Endothelial cell of hepatic sinusoid (primary cell): ENCODE results near the gene RAB5IF.
"Not testable (repeated sequence)": the region's sequence is repeated elsewhere in the genome, so short reads cannot be mapped to it uniquely, and the experiment has no call there.

Experiments used
- in situ Hi-C: cut with HindIII; loops from 2 replicates; pipeline ENCODE4 v1.10.0; 2017; ENCODE audit warnings: low sequenced_read_pairs

Gene RAB5IF

DNA sequence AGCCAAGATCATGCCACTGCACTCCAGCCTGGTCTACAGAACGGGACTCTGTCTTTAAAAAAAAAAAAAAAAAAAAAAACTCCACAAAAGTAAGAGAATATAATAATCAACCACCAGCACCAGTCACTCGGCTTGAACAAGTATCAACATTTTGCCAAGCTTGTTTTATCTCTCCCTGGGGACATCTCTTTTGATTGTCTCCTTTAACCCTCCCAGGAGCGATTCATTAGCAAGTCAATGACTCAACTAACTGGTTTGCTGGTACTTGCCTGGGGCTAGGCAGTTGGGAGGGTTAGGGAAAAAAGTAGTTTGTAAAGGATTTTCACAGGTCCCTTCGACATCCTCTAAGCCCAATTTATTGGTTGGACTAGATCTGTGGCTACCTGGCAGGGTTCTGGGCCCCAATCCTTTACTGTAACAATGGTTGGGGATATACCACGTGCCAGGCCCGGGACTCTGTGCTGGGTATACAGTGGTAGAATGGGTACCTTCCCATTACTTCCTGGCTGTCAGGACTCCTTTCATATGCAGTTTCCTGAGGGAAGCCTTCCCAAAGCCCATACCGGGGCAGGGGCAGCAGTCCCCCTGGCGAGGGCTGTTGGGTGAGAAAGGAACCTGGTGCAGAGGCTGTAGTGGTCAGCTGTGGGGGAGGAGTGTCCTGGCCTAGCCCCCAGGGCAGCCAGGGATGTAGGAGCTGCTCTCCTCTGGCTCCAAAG, 20.0 kb upstream of the RAB5IF start:
- in situ Hi-C loops, result loop anchor here (5.0 kb wide), 1 partner anchor 33 kb away; no protein-coding TSS in a partner anchor

DNA sequence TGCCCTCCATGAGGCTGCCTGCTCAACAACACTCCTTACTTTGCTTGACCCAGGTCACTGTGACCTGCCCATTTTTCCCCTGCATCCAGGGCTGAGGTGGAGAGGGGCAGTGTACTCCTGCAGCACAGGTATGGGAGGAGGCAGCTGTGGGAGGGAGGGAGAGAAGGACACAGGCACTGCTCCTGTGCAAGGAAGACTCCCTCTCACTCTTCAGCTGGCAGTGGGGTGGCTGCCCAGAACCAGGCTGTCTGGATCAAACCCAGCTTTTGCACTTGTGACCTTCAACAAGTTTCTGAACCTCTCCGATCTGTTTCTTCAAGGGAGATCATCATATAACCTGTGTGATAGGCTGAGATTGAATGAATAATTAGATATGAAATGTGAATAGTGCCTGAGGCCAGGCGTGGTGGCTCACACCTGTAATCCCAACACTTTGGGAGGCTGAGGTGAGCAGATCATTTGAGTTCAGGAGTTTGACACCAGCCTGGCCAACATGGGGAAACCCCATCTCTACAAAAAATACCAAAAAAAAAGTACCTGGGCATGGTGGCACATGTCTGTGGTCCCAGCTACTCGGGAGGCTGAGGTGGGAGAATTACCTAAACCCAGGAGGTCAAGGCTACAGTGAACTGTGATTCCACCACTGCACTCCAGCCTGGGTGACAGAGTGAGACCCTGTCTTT, 18.1 kb upstream of the RAB5IF start:
- in situ Hi-C loops, result loop anchor here (5.0 kb wide), 1 partner anchor 35 kb away; no protein-coding TSS in a partner anchor

DNA sequence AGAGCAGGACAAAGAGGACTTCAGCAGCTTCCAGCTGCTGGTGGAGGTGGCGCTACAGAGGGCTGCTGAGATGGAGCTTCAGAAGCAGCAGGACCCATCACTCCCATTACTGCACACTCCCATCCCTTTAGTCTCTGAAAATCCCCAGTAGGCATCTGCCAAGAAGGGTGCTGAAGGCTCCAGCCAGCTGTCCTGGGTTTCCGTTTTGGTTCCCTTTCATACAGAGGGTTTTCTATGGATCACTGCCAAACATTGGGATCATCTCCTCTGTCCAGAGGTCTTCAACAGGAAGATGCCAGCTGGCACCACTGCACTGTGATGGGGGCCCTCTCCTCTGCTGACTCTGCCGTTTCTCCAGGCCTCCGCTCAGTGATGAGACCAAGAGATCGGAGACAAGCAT, 14.3 kb upstream of the RAB5IF start:
- in situ Hi-C loops, result no loop called here

DNA sequence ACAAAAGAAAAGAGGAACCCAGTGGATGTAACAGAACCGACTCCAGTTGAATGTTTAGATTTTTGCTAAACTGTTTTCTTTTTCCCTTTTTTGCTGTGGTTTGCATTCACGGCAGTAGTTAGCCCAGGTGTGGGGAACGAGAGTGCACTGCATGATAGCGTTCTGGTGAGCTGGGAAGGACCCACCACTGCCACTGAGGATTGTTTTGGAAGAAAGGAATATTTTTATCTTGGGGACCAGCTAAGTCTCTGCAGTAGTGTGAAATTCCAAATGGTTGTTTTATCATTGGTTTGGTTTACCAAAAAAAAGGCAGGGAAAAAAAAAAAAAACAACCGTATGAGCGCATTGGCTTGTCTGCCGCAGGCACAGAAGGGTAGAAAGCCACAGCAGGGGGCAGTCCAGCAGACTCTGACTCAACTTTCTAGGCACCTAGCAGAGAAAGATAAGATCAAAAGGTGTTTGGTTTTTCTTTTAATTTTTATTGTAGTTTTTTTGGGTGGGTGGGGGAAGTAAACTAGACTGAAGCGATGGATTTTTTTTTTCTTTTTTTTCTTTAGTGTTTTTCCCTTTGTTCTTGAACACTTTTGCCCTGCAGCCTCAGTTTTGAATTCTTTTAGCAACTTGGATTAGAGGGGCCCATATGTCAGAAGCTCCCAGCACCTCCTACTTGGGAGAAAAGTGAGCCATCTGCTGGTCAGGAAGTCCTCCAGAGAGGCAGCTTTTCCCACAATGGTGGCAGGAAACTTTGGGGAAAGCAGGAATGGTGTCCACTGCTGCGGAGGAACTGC, 13.5 kb upstream of the RAB5IF start:
- in situ Hi-C loops, result no loop called here

DNA sequence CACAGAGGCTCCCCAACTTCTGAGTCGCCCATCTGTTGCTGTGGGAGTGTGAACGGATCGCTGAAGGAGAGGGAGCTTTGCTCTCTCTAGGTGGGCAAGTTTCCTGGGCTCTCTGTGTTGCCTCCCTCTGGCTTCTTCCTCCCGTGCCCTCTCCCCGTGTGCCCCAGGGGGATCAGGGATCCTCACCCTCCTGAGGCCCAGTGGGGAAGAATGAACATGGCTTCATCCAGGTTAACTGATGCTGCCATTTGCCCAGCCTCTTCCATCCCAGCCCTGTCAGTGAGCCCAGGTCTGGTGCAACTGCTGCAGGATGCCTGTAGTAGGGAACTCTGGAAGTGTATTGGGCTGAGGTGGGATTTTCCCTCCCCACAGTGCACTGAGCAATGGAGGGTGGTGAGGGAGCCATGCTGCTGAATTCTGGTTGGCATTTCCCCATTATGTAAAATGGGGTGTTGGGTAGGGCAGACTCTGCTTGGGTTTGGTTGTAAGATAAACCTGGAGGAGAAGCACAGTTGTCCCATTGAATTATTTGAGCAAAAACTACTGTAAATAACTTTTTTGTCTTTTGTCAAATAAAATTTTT, 12.1 kb upstream of the RAB5IF start:
- in situ Hi-C loops, result no loop called here

DNA sequence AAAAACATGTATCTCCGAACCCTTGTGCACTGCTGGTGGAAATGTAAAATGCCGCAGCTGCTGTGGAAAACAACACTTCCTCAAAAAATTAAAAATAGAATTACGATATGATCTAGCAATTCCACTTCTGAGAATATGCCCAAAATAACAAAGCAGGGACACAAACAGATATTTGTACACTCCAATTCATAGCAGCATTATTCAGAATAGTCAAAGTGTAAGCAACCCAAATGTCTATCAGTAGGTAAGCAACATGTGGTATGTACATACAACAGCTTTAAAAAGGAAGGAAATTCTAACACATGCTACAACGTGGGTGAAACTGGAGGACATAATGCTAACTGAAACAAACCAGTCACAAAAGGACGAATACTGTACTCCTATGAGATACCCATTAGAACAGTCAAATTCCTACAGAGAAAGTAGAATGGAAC, 5.7 kb upstream of the RAB5IF start:
- in situ Hi-C loops, result loop anchor here (5.0 kb wide), 1 partner anchor 42 kb away; no protein-coding TSS in a partner anchor

DNA sequence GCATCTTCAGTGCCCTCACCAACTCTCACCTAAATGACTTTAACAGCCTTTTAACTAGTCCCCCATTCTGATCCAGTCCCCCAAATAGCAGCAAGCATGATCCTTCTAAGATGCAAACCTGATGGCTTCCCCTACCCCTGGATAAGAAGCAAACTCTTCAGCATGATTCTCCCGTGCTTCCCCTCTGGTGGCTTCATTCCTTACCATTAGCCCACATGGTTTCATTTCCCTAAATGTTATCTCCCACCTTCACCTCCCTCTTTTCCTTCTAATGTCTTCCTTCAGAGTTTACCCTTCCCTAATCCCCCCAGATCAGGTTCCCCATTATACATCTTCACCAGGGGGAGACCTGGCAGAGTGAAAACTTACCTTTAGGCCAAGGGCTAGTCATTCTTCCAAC, 4.0 kb upstream of the RAB5IF start:
- in situ Hi-C loops, result loop anchor here (5.0 kb wide), 1 partner anchor 41 kb away; no protein-coding TSS in a partner anchor

DNA sequence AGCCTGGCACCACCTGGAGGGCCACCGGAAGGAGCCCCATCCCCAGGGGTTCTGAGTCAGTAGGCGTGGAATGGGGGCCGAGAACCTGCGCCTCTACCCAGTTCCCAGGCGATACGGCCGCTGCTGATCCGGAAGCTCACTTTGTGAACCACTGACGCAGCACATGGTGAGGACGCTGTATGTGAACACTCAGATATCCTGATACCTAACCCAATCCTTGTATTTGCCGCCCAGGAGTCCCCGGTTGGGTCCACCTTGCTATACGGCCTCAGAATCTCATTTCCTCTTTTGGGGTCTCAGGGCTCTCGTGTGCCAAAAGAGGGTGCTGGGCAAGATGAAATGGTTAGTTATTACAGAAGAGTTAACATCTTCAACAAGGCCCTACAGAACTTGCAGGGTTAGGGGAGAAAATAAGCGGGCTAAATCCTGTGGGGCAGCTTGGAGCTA, 604 bp upstream of the RAB5IF start:
- in situ Hi-C loops, result loop anchor here (5.0 kb wide), 1 partner anchor 37 kb away; no protein-coding TSS in a partner anchor

DNA sequence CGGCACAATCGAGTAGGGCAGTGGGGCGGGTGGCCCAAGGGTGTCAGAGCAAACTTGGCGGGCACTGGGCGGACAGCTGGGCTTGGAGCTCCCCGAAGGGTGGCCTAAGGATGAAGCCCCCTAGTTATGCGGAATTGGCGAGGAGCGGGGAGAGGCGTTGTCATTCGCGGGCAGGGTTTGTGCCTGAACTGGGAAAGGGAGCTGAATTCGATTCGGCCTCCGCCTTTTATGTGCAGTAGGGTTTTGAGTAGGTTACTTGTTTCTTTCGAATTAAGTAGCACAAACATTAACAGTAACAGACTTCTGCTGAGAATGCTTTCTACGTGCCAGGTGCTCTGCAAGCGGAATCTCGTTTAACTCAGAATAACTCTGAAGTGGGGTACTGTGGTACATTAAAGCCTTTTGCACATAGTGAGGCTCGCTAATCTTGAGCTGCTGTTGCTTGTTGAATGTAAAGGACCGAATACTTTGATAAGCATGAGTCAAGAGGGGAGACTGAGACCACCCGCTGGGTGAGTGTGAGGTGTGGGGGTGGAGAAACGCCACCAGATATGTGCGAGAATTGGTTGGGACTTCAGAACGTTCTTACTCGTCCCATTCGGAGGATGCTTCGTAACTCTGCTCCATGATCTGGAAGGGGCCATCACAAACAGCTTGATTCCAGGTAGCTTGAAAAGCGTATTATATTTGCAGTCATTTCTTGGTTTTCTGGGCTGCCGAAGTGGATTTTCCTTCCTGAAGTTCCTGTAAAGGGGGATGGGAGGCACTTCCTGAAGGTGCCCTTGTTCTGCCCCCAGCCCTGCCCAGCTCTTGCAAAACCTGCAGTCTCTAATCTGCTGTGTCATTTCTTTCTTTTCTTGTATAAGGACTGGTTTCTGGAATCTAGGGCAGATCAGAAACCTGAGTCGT, 833 bp downstream of the RAB5IF start:
- in situ Hi-C loops, result no loop called here

DNA sequence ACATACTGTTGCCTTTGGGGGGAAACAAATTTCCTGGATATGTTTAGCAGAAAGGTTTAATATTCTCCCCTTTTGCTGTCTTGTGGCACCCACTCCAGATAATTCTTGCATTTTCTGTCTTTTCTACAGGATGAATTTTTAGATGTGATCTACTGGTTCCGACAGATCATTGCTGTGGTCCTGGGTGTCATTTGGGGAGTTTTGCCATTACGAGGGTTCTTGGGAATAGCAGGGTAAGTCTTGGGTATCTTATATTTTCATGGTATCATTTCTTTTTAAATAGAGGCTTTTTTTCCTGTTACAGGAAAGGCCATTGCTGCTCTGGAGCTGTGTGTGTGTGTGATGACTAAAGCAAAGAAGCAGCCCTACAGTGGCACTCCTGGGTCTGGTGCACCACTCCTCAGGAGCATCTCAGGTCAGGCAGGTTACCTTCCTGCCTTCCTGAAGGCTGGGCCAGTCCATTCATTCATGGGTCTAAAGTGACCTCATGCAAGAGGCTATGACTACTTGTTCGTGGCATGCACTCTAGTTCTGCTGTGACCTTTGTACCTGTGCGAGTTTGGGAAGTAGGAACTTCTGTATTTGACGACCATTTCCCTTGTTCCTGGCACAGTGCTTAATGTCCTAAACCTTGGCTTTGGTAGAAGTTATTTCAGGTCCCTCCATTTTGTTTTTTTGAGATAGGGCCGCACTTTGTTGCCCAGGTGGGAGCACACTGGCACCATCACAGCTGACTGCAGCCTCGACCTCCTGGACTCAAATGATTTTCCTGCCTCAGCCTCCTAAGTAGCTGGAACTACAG, 2.2 kb downstream of the RAB5IF start:
- in situ Hi-C loops, result no loop called here

DNA sequence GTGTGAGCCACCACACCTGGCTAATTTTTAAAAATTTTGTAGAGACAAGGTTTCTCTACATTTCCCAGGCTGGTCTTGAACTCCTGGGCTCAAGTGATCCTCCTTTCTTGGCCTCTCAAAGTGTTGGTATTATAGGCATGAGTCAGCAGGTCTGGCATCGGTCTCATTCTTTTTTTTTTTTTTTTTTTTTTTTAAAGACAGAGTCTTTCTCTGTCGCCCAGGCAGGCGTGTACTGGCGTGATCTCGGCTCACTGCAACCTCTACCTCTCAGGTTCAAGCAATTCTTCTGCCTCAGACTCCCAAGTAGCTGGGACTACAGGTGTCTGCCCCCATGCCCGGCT, 2.8 kb downstream of the RAB5IF start:
- in situ Hi-C loops, result not testable (repeated sequence)

DNA sequence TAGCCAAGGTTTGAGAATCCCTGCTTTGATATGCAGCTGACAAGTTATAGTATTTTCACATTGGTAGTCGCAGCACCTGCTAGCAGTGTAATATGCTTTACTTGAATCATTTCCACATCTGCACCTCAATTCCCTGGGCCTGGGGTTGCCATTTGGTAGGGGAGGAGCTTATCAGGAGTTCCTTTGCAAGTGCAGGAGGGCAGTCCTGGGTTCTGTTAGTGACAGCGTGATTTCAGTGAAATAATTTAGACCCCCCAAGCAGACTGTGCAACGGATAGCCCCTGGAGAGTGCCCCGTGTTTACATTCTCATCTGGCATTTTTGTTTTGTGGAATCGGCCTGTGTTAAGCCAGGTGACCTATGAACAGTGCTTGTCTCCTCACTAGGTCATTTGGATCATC, 6.0 kb downstream of the RAB5IF start:
- in situ Hi-C loops, result no loop called here

DNA sequence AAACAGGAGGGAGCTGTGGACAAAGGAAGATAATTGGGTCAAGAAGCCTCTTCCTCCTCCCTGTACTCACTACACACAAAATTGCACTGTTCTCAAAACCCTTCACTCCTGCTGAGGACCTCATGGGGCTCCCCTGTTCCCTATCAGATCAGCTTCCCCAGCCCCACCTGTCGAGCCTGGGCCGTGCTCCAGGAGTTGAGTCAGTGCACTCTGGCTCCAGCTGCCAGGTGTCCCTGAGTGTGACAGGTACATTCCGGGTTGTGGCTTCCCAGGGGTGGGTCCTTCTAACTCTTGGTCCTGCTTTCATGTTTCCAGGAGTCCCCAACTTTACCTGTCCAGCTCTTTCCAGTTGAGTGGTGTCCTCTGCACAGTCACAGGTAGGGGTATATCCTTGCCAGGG, 8.4 kb downstream of the RAB5IF start:
- in situ Hi-C loops, result no loop called here

DNA sequence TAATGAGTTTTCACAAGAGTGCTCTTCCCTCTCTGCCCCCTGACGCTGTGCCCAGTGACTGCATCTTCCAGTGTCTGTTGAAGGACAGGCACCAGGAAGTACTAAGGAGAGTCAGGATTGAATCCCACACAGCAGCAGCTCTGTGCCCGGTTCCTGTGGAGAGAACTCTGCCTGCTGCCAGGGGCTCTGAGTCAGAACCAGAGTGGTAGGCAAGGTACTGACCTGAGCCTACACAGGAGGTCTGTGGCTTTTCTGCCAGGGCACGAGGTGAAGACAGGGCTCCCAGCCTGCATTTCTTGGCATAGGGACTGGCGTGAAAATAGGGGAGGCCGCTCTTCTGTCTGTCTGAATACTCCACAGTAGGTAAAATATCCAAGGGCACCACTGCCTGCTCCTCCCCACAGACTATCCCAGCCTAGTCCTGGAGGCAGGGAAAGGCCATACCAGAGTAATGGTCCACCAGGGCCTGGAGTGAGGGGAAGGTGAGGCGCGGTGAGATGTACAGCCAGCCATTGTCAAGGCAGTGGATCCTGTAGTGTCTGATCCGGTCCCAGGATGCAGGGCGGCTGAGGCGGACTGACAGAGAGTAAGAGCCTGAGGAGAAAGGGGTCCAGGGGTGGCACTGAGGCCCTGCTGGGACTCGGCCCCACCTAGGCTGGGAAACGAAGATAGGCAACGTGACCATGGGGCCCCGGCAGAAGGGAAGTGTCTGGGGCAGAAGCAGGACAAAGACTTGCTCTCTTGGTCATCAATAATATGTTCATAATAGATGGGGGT, 9.4 kb downstream of the RAB5IF start:
- in situ Hi-C loops, result no loop called here

DNA sequence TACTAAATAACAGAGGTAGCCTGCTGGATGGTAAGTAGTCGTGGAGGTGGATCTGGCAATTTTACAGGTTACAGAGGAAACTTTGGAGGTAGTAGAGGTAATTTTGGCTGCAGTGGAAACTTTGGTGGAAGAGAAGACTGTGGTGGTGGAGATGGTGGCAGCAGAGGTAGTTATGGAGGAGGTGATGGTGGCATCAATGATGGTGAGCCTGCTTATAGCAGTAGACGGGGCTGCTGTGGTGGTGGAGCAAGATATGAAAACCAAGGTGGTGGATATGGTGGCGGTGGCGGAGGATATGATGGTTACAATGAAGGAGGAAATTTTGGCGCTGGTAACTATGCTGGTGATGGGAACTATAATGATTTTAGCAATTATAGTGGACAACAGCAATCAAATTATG, 15.3 kb downstream of the RAB5IF start:
- in situ Hi-C loops, result no loop called here

DNA sequence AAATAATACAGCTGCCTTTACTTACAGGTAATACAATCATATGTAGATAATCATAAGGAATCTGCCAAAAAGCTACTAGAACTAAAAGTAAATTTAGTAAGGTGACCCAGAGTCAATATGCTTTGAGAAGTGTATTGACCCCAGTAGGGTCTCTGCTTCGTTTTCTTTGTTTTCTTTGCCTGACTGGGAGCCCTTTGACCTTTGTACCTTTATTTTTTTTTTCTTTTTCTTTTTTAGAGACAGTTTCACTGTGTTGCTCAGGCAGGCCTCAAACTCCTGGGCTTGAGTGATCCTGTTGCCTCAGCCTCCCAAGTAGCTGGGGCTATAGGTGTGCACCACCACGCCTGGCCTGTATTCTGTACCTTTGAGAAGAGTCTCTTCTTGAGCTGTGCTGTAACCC, 17.9 kb downstream of the RAB5IF start:
- in situ Hi-C loops, result no loop called here

DNA sequence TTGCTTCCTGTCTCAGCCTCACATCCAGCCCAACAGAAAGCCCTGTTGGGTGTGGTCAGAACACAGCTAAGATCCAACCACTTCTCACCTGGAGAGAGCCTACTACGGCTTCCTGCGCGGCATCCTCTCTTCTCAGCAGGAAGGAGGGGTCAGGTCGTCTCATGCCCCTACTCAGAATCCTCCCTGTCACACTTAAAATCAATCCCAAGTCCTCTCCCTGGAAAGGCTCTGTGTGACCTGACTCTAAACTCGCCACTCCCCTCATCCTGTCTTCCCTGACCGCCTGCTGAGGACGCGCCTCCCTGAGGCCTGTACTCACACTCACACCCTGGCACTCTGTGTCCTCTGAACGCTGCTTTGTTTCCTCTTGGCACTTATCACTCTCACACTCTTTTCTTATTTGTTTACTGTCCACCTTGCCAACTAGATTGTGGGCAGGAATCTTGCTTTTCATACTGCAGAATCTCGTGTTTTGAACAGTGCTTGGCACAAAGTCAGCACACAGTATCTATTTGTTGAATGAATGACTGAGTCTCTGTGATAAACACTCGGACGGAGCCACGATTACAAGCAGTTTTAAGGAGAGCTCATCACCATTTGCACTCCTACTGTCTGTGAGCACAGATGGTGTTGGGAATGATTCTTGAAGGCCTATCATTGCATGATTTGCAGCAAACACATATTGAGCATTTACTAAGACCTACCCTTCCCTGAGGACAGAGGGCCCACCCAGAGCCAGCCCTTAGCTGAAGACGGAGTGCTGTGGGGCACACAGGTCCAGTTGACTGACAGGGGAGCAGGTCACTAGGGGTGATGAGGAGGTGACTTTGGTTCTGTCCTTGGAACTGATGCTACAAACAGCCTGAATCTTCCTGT, 18.7 kb downstream of the RAB5IF start:
- in situ Hi-C loops, result no loop called here

DNA sequence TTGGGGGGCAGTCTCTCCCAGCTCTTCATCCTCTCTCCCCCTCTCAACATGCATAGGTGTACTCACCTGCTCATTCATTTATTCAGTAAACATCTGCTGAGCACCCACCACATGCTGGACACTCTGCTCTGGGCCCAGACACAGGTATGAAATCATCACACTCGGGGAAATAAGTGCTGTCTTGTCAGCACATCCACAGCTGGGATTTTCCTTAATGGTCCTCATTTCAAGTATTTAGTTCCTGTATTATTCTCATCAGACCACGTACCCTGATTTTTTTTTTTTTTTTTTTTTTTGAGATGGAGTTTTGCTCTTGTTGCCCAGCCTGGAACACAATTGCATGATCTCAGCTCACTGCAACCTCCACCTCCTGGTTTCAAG, 19.4 kb downstream of the RAB5IF start:
- in situ Hi-C loops, result no loop called here
